Tibial artery (tissue), 4 donors: ENCODE data around the gene ALDH1L1.

Experiments used
- DNase-seq, 2 donors: peaks; one replicate each; pipeline ENCODE4 v3.0.0-alpha.2; 2019
- H3K27ac ChIP-seq, 2 donors: fragments of 200-600 bp; sonication (generic) in 1 of 2; 1 replicate in 1 of 2; 2 replicates in 1 of 2; pipeline ENCODE4 v1.5.1; 2018 to 2019; ENCODE audit warnings: mild to moderate bottlenecking in 1 of 2
- H3K27me3 ChIP-seq, 2 donors: fragments of 200-600 bp; sonication (generic) in 1 of 2; one replicate each; pipeline versions ENCODE4 v1.5.1 to v1.6.0; 2016 to 2019
- H3K36me3 ChIP-seq, 3 donors: fragments of 200-600 bp; sonication (generic) in 2 of 3; one replicate each; pipeline ENCODE4 v1.5.1; 2016 to 2019; ENCODE audit warnings: mild to moderate bottlenecking in 2 of 3
- H3K4me1 ChIP-seq, 4 donors: fragments of 200-600 bp; sonication (generic) in 2 of 4; 1 replicate in 3 of 4; 2 replicates in 1 of 4; pipeline ENCODE4 v1.5.1; 2016 to 2019
- H3K4me3 ChIP-seq, 2 donors: fragments of 200-600 bp; sonication (generic) in 1 of 2; 1 replicate in 1 of 2; 2 replicates in 1 of 2; pipeline ENCODE4 v1.5.1; 2018 to 2019; ENCODE audit warnings: mild to moderate bottlenecking in 2 of 2
- H3K9me3 ChIP-seq, 3 donors: fragments of 200-600 bp; sonication (generic) in 1 of 3; one replicate each; pipeline ENCODE4 v1.5.1; 2016 to 2019
- intact Hi-C: fragments of 100-400 bp; cut with DNase I; formaldehyde crosslinking; loops from one replicate; pipeline ENCODE4 v1.15.0; 2023; ENCODE audit warnings: low total_unique reads
- TF ChIP-seq, protein P1 (sequence below), 2 experiments: fragments of 200-600 bp in 1 of 2; fragments of 450-650 bp in 1 of 2; IDR thresholded peaks; one replicate each; pipeline ENCODE4 v1.5.1; 2017 to 2019; ENCODE audit warnings: antibody characterized with exemption in 2 of 2, mild to moderate bottlenecking in 1 of 2, moderate library complexity in 1 of 2

Gene ALDH1L1

GRCh38 chr3:126106336-126107202 lies 73.8 kb downstream of the ALDH1L1 start:
- peaks cover 0 to 59% (median 0%) of the 10 kb centered on the region in 3 donors for H3K36me3 ChIP-seq
- H3K4me3 ChIP-seq: no peak overlapping the region
- intact Hi-C loops: no loop called here
- H3K9me3 ChIP-seq: no peaks in the 10 kb centered on the region
- peaks cover 3 to 25% (median 24%) of the 10 kb centered on the region in 4 donors for H3K4me1 ChIP-seq
- H3K27ac ChIP-seq: no peak overlapping the region
- DNase-seq: peak; percentile 11 to 43
- TF ChIP-seq, protein P1, sequence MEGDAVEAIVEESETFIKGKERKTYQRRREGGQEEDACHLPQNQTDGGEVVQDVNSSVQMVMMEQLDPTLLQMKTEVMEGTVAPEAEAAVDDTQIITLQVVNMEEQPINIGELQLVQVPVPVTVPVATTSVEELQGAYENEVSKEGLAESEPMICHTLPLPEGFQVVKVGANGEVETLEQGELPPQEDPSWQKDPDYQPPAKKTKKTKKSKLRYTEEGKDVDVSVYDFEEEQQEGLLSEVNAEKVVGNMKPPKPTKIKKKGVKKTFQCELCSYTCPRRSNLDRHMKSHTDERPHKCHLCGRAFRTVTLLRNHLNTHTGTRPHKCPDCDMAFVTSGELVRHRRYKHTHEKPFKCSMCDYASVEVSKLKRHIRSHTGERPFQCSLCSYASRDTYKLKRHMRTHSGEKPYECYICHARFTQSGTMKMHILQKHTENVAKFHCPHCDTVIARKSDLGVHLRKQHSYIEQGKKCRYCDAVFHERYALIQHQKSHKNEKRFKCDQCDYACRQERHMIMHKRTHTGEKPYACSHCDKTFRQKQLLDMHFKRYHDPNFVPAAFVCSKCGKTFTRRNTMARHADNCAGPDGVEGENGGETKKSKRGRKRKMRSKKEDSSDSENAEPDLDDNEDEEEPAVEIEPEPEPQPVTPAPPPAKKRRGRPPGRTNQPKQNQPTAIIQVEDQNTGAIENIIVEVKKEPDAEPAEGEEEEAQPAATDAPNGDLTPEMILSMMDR (IDR thresholded peaks at IDR 0.05): no peak
- H3K27me3 ChIP-seq: no peaks in the 10 kb centered on the region

DNA sequence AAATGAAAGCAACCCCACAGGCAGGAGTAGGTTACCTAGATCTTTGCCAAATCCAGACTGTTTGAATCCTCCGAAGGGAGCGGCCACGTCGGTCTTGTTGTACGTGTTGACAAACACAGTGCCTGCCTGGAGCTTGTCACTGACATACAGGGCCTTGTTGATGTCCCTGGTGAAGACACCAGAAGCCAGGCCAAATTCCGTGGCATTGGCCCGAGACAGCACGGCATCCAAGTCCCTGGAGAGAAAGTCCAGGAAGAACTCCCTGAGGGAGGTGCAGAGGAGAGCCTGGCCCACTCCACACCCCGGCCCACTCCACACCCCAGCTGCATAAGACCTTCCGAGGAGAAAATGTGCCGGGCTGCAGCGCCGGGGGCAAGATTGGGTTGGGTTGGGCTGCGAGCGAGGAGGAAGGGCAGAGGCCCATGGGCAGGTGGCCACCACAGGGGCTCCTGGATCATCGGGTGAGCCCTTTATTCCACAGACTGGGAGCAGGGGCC lies 74.6 kb downstream of the ALDH1L1 start:
- Histone ChIP-seq H3K36me3 (peaks cover 0 to 57% (median 0%) of the 10 kb centered on the region in 3 donors), H3K27me3 (no peaks in the 10 kb centered on the region), H3K9me3 (no peaks in the 10 kb centered on the region), H3K4me1 (peaks cover 3 to 33% (median 33%) of the 10 kb centered on the region in 4 donors), H3K4me3 (no peak overlapping the region), H3K27ac (no peak overlapping the region)
- TF ChIP-seq, protein P1 (IDR thresholded peaks at IDR 0.05): no peak
- intact Hi-C loops: no loop called here
- DNase-seq: peak in 1 of 2 donors; percentile 53

DNA sequence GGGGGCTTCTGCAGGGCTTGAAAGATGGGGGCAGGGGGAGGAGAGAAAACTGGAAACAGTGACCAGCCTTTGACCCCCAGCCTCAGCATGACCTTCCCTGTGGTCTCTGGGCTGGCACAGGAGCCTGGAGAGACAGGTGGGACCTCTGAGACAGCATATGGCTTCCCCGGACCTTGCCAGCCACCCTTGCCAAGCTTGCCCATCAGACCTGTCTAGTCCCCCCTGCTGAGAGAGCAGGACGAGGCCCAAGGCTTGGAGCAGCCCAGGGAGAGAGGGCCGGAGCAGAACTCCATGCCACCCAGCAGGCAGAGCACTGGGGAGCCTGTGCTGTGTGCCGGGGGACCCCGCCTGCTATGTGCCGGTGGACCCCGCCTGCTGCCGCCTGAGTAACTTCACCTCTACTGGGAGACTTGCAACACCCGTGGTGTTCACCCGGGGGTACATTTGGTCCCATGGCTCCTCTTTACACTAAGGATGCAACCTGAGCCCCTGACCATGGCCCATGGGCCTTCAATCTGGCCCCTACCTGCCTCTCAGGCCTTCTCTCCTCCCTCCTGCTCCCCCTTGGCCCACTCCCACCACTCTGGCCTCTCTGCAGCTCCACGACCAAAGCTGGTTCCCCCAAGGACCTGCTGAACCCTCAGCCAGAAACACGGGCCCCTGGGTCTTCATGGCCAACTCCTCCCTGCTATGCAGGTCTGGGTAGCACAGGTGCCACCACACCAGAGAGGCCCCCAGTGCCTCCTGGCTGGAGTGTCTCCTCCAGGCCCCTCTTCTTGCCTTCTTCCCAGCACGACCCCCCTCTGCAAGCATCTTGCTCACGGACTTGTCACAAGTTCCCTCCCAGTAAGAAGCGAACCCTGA lies 75.4 kb downstream of the ALDH1L1 start:
- peak in 1 of 2 donors; percentile 59 for DNase-seq
- Histone ChIP-seq H3K4me1 (peaks cover 3 to 41% (median 40%) of the 10 kb centered on the region in 4 donors), H3K27ac (no peak overlapping the region), H3K9me3 (no peaks in the 10 kb centered on the region), H3K27me3 (no peaks in the 10 kb centered on the region), H3K4me3 (no peak overlapping the region), H3K36me3 (peaks cover 0 to 52% (median 0%) of the 10 kb centered on the region in 3 donors)
- TF ChIP-seq, protein P1 (IDR thresholded peaks at IDR 0.05): no peak
- intact Hi-C loops: no loop called here

- intact Hi-C loops: no loop called here
- Histone ChIP-seq H3K9me3 (no peaks in the 10 kb centered on the region), H3K4me3 (no peak overlapping the region), H3K36me3 (peaks cover 0 to 45% (median 0%) of the 10 kb centered on the region in 3 donors), H3K27ac (peak overlapping the region; percentile 89 to 94), H3K4me1 (peaks cover 3 to 49% (median 44%) of the 10 kb centered on the region in 4 donors), H3K27me3 (no peaks in the 10 kb centered on the region)
- TF ChIP-seq, protein P1 (IDR thresholded peaks at IDR 0.05): no peak
- DNase-seq: no peak
Observed at GRCh38 chr3:126104028-126104635, 76.3 kb downstream of the ALDH1L1 start.
